G401.6 (cell line): ENCODE results near the gene OCRL.

Source experiments
- FAIRE-seq: peaks from 2 replicates; lab custom pipeline; 2012; peaks lifted over from hg19 to GRCh38; lab: Jason Lieb, UNC

Gene OCRL

GRCh38 chrX:129540068-129540653 lies at the start of gene OCRL:
TSS of gene OCRL (plus strand) at chrX:129540259. CDS start at chrX:129540440, 181 bp downstream.
- peak; percentile 19 for FAIRE-seq

GRCh38 chrX:129490330-129490729 lies 49.7 kb upstream of the OCRL start:
- FAIRE-seq: no peak

DNA sequence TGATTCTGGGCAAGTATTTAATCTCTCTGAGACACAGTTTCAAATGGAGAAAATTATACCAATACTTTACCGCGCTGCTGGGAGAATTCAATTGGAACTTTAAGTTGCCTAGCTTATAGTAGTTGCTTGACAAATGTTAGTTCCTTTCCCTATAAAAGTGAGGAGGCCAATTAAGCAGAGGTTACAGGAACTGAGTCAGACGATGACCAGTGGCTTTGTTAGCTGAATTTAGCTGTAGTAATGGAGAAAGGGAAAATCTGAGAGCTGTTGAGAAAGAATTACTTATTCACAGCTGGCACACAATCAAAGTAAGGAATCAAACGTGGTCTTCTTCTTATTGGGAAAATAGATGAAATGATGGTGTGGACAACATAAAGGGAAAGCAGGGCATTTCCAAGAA lies 46.4 kb upstream of the OCRL start:
- FAIRE-seq: no peak

GRCh38 chrX:129494887-129495286 lies 45.2 kb upstream of the OCRL start:
- no peak for FAIRE-seq

- no peak for FAIRE-seq
Measured at GRCh38 chrX:129495900-129496299, 44.2 kb upstream of the OCRL start.

DNA sequence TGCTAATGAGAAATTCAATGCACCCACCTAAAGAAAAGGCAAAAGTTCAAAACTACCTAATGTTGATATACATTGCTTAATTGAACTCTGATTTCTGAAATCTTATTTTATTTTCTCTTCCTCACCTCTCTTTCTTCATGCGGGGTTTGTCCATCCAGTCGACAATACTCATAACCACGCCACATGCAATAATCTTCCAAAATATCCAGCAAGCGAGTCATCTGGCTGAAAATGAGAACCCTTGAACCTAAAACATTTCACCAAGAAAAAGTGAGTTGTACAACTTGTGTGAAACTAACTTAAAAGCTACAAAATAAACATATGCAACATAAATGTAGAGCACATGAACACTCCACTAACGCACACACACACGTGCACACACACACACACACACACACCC lies 43.4 kb upstream of the OCRL start:
- FAIRE-seq: no peak

GRCh38 chrX:129497146-129497843 lies 42.8 kb upstream of the OCRL start:
- no peak for FAIRE-seq

DNA sequence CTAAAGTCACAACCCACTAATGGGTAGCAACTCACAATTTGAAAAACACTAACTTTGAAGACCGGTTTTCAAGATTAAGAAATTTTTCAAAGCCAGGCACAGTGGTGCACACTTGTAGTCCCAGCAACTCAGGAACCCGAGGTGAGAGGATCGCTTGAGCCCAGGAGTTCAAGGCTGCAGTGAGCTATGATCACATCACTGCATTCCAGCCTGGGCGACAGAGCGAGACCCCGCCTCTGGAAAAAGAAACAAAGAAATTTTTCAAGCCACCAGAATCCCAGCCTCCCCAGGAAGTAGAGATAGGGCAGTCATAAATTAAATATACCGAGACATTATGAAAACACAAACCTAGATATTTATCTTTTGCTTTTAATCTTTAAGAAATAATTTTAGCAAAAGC lies 29.7 kb upstream of the OCRL start:
- FAIRE-seq: no peak

DNA sequence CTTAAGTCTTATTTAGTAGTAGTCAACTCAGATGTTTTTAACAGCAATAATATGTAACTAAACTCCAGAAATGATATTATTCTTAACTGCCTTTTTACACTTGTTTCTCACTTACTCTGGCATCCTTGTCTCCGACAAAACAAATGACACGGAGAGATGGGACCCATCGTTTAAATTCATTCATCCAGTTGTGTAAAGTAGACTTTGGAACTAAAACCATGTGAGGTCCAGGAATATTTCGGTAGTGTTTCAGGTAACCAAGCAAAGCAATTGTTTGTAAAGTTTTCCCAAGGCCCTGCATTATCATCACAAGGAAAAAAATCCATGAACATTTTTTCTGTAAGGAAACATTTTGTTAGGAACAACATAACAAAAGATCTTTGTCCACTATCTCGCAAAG lies 28.4 kb upstream of the OCRL start:
- FAIRE-seq: no peak

- no peak for FAIRE-seq
Measured at GRCh38 chrX:129512409-129512808, 27.6 kb upstream of the OCRL start.

DNA sequence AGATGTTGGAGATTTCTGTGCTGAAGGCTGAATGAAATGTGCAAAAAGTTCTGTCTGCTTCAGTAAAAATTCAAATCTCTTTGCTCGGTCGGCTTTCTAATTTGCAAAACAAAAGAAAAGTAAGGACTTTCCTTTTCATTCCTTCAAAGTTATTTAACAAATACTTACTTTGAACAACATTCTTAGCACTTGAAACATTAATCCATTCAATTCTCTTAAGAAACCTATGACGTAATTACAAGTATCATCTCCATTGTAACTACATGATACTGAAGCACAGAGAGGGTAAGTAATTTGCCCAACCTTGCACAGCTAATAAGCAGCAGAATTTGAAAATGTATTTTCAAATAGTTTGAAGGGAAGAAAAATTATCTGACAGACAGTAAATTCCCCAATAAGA lies 23.7 kb upstream of the OCRL start:
- no peak for FAIRE-seq

- no peak for FAIRE-seq
Measured at GRCh38 chrX:129520151-129520550, 19.9 kb upstream of the OCRL start.

DNA sequence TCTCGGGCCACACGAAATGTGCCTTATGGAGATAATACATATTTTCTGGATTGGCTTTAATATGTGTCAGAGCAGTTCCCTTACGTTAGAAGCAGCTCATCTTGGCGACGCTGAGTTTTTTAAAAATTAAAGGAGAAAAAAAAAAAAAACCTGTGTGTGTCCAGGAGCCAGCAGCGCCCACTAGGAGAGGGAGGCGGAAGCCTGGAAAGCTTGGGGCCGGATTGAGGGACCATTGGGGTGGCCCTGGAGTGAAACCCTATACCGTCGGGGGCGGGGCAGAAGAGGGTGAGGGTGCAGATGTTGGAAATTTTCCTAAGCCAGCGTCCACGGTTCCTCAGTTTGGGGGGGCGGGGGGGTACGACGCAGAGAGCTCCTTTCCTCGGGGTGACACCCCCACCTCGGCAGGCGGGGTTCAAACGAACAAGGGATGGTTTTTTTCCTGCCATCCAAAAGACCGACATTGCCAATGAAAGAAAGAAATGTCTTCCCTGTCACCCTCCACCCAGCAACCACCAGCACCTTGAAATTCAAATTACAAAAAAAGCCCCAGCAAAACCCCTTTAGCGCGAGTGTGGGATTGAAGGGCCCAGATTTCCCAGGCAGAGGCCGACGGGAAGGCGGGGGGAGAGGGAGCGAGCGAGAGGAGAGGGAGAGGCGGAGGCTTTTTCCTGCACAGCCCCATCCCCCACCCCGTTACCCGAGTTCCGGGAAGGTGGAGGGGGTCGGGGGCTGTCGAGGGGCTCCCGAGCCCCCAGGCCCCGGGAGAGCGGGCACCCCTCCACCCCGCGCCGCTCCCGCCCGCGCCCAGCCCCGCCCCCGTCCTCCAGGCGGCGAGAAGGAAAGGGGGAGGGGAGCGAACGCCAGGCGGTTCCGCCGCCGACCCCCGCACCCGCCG lies 17.6 kb upstream of the OCRL start:
- no peak for FAIRE-seq

DNA sequence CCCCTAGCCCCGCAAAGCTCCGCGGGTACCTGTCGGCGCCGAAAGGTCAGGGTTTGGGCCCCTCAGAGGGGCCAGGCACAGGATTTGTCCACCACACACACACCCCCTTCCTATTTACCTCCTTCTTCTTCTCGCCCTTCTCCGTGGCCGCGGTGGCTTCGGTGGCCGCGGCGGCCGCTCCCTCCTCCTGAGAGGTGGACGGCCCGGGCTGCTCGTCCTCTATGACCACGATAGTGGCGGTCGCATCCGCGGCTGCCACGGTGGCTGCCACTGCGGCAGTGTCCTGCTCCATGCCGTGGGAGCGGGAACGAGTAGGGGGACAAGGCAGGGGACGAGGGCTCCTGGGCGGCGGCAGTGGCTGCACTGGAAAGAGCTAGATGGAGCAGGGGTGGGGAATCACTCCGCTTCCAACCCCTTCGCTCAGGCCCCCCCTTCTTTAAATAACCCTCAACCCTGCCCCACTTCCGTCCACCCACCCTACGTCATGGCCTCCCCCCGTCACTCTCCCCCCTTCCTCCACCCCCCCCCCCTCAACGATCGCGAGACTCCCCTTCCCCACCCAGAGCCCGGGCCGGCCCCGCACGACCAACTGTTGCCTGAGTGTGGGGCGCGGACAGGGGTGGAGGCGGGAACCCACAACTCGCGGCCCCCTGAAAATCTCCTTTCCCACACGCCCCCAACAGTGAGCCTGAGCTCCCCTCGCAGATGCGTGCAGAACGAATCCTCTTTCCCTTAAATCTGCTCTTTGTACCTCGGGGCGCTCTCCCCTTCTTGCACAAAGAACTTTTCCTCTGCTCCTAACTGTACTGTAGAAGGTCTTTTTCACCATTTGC lies 16.8 kb upstream of the OCRL start, which contains the start of gene SMARCA1:
SMARCA1 (minus strand) TSS at position 412 of the 833 bp plus-strand sequence; CDS start at position 292, 120 bp downstream.
- FAIRE-seq: no peak

- no peak for FAIRE-seq
Measured at GRCh38 chrX:129524250-129524850, 15.7 kb upstream of the OCRL start.

DNA sequence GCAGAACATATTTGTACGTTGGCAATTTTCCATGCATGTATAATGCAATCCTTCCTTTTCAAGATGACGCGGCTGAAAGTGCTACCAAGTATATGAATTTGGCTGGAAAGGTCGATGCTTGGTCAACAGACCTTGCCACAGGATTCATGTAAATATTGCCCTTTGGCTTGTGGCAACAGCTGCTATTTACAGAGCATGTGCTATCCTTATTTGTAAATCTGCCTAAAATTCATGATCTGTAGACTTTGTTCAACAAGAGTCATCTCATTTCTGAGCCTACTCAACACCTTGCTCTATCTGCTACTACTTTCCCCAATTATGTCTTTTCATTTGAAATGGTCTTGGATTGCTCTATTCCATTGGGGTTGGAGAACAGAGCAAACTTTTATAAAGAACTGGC lies 14.9 kb upstream of the OCRL start:
- FAIRE-seq: no peak

DNA sequence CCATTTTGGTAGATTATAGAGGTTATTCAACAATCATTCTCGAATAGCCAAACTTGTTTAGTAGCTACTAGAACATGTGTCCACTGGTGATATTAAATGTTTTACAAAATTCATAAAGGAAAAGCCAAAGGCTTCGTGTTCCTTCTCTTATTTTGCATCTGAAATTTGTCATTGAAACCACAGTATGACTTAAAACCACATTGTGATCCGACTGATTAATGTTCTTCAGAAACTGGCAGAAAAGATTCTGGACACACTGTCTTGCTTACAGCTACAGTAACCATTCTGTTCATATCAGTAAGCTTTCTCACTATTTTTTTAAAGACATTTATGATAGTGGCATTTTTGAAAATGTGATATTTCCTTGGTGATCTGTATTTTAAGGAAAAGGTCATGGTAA lies 14.2 kb upstream of the OCRL start:
- peak; percentile 13 for FAIRE-seq

DNA sequence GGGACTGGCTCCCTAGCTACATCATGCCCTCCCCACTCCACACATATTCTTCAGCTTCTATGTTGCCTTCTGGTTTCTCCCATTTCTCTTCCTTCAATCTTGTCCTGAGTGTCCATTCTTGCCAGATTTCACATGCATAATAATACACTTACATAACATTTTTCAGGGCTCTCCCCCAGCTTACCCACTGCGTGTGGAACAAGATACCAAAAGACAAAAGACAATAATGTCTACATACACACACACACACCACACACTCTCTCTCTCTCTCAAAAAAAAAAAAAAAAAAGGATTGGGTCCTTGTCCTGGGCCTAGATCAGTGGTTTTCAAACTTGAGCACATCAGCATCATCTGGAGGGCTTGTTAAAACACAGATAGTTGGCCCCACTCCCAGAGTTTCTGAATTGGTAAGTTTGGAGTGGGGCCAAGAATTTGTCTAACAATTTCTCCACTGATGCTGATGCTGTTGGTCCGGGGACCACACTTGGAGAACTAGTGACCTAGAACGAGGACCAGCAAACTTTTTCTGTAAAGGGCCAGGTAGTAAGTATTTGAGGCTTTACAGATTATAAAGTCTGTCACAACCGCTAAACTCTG lies 10.3 kb upstream of the OCRL start:
- no peak for FAIRE-seq

- FAIRE-seq: no peak
Measured at GRCh38 chrX:129530410-129530809, 9.6 kb upstream of the OCRL start.

GRCh38 chrX:129531132-129531531 lies 8.9 kb upstream of the OCRL start:
- no peak for FAIRE-seq

DNA sequence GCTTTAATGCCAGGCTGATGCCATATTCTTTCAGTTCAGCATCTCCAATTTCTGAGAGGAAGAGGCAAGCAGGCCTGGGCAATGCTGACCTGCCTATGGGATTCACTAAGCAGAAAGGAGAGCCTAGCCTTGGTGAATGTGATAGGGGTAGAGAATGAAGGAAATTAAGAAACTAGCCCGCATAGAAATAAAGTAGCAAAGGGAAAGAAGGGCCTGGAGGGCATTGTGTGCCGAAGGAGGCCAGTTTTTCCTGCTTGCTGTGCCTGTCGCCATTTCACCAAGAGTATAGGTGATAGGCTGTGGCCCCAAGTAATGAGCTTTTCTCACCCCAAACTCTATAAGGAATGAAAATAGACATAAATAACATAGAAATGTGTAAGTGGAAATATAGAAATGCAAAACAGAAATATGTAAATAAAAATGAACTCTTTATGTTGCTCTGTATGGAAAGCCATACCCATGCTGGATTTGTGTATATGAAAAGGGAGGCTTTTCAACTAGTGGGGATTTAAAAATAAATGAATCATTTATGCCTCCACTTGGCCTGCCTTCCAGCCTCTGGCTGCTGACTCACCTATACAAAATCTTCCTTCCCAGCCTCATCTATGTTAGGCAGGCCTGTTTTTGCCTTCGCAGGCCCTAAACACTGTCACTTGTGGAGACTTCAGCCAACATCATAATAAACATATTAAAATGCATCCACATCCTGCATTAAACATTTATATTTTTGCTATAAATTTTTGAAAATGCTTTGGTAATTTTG lies 5.1 kb upstream of the OCRL start:
- FAIRE-seq: no peak
